CD4-positive, alpha-beta T cell treated with Interleukin-17A for 1 hour (primary cell): ENCODE results near the gene EXOC3L4.
"Not testable (repeated sequence)": the region's sequence is repeated elsewhere in the genome, so short reads cannot be mapped to it uniquely, and the experiment has no call there.

Source experiments
- DNase-seq: peaks from one replicate; pipeline ENCODE4 v3.0.0-alpha.2; 2020

EXOC3L4 gene

DNA sequence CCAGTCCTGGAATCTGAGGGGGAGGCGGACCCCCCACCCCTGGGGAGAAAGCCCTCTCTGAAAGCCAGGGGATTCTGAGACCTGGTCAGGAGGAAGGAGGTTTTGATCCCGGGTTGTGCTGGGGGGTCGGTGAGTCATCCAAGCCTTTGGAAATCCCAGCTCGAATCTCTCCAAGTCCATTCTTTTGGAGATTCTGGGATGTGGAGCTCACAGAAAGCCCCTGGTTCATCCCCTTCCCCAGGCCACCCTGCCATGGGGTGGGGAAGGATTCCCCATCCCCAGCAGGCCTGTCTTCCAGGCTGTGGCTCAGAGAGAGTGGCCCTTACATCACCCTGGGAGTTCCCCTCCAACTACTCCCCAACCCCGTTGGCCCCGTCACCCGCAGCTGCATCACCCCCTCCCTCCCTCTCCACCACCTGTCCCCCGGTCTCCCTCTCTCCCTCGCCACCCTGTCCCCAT lies 14.3 kb downstream of the EXOC3L4 start:
- no peak for DNase-seq

DNA sequence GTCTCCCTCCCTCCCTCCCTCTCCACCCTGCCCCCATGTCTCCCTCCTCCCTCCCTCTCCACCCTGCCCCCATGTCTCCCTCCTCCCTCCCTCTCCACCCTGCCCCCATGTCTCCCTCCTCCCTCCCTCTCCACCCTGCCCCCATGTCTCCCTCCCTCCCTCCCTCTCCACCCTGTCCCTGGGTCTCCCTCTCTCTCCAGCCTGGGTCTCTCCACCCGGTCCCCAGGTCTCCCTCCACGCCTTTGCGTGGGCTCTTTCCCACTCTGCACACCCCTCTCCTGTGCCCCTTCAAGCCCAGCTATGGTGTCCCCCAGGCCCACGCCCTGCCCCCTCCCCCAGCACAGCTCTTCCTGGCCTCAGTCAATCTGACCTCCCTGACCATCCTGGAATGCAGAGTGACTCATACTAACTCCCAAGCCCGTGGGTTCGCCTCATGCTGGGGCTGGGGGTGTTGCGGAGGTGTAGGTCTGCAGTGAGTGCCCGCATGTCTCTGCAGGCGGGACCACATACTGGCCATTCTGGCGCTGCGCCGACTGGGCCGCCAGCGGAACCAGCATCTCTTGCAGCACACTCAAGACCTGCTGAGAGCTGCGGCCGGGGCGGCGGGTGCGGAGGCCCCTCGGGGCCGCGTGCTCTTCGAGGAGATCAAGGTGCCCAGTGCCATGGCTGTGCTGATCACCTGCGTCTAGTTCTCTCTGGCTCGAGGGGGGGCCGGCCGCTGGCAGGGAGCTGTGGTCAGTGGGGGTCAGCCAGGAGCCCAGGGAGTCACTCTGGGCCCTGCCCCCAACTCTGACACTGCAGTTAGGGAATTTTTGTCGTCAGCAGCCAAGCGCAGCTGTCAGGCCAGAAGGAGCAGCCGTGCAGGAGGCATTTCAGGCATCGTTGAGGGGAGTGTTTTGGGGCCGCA lies 15.3 kb downstream of the EXOC3L4 start:
- no peak for DNase-seq

DNA sequence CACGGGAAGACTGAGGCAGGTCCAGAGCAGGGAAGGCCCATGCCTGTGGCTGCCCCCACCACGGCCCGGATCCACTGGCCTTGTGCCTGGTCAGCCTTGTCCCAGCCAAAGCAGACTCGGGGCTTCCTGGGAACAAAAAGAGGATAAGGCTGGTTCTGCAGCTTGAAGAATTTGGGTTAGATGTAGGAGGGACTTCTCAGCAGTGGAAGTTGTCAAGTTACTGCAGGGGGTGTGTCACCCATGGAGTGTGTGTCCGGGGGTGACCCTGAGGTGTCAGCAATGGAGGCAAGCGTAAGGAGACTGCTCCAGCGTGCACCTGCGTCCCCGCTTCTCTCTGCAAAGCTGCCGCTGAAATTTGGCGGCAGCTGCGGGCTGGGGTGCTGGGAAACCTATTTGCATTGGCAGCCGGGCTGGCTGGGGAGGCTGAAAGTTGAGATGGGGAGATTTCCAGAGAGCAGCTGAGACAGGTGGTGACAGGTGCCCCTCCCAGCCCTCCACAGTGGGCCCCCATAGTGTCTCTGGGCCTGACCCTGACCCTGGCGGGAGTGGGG lies 16.2 kb downstream of the EXOC3L4 start:
- DNase-seq = no peak

DNA sequence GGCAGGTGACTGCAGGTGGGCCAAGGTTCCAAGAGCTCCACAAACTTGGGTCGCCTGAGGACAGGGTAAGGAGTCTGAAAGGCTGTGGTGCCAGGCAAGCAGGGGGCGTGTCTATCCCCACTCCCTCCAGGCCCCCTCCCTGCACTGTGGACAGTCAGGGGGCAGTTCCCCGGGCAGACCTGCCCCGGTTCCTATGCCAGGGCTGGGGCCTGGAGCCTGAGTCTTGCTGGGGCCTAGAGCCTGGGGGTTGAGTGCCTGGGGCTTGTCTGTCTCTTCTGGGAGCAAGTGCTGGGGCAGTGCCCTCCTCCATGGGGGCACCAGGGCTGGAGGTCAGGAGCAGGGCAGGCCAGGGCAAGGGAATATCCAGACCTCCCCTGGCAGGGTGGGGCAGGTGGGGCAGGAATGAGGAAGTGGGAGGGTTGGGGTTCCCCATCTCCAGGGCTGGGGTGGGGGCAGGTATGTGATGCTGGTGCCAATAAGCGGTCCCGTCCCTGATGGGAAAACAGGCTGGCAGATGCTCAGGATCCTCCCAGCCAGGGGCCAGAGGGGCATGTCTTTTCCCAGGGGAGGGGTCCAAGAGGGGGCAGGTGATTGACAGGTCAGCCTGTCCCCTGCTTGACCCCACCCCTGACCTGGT lies 16.8 kb downstream of the EXOC3L4 start:
- DNase-seq = no peak

DNA sequence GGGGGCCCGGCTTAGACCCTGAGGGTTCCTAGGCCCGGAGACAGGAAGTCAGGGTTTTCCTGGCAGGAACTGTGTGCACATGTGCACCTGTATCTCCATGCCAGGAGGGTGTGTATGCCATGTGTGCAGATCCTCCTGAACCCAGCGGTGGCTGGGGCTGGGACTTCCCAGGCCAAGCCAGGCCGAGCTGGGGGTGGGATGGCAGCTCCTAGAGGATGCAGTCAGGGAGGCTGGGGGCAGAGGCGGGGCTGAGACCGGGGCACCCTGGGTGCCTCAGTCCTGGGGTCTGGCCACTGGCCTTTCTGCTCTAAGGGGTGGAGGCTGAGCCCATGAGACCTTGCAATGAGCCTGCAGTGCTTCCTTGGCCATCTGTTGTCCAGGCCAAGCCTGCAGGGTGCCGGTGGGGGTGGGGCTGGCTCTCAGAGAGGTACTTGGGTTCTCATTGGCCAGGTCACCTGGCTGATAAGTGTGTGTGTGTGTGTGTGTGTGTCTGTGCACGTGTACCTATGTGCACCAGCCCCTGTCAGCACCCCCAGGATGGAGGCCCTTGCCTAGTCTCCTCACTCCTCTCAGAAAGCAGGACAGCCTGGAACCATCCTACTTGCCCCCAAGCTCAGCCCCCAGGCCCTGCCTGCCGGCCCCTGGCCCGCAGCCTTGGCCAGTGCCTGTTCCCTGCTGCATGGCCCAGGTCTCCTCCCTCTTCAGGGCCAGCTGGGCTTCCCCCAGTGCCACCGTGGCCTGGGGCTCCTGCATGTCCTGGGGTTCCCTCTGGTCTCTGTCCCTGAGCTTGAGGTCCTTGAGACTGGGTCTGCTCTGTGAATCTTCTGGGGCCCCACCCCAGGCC lies 18.1 kb downstream of the EXOC3L4 start:
- DNase-seq = no peak

DNA sequence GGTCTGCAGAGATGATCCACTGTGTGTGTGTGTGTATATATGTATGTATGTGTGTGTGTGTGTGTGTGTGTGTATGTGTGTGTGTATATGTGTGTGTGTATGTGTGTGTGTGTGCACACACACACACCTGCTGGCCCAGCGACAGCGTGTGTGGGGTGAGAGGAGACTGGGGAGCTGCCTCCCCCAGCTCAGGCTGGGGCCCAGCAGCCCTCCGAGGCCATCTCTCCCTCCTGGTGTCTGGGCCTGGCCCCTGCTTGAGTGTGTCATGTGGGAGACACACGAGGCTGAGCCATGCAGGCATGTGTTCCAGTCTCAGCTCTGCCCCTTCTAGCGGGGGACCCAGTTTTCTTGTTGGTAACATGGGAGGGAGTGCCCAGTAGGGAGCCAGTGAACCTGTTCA lies 18.8 kb downstream of the EXOC3L4 start:
- DNase-seq = no peak

DNA sequence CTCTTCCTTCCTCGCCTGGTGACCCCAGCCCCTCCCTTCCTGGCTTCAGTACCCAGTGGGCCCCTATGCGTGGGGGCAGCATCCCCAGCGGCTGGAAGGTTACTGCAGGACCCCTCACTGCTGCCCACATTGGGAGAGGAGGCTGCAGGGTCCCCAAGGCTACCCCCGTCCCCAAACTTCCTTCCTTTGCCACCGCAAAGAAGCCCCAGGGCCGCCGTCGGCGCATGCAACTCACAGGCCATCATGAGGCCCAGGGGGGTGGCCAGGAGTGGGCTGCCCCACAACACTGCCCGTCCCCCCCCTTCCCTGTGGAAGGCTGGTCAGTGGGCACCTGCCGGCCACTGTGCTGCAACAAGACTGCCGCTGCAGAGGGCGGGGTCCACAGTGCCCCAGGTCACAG lies 19.2 kb downstream of the EXOC3L4 start:
- no peak for DNase-seq

DNA sequence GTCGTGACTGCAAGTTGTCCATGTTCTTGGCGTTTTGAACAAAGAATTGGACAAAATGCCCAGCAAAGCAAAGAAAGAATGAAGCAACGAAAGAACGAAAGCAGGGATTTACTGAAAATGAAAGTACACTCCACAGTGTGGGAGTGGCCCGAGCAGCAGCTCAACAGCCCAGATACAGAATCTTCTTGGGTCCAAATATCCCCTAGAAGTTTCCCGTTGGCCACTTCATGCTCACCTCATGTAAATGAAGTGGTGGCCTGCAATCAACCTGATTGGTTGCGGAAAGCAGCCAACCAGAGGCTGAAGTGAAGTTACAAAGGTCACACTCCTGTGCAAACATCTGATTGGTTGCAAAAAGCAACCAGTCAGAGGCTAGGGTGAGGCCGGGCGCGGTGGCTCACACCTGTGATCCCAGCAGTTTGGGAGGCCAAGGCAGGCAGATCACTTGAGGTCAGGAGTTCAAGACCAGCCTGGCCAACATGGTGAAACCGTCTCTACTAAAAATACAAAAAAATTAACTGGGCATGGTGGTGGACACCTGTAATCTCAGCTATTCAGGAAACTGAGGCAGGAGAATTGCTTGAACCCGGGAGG lies 20.7 kb downstream of the EXOC3L4 start:
- not testable (repeated sequence) for DNase-seq

DNA sequence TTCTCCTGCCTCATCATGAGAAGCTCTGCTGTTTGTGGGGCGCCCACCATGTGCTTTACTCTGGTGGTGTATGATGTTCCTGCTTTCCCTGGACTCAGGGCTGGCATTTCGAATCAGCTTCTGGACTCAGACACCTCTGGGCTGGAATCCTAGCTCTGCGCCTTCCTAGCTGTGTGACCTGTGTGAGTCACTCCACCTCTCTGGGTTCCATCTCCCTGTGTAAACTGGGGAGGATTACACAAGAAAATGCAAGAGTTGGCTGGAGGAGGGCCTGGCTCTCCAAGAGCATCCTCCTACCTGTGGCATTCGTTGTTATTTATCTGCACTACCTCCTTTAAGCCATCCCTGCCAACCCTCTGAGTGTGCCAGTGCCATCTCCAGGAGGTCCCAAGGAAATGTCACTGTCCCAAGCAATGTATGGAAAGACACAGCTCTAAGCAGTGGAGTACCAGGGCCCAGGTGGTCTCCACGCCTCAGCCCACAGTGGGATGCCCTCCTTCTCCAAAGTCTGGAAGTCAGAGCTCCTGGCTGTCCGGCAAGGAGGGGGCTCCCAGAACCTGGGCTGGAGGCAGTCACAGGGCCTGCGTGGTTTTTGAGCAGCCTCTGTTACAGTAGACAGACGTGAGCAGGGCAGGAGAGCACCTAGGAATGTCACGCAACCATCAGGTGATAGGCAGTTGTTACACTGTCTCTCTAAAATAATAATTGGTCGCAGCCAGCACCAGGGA lies 21.5 kb downstream of the EXOC3L4 start:
- no peak for DNase-seq

DNA sequence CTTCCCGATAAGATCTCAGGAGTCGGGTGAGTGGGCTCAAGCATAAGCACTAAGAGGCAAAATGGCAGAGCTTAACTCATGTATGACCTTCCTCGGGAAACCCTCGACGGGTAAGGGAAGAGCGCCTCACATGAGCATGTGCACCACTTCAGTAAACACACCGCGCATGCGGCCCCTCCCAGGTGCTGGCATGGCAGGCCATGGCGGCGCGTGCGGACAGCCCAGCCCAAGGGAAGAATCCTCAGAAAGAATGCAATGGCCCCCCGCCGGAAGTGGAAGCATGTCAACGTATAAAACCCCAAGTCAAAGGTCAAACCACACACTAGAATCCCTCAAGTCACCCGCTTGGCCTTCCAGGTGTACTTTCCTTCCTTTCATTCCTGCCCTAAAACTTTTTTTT lies 22.1 kb downstream of the EXOC3L4 start:
- no peak for DNase-seq

DNA sequence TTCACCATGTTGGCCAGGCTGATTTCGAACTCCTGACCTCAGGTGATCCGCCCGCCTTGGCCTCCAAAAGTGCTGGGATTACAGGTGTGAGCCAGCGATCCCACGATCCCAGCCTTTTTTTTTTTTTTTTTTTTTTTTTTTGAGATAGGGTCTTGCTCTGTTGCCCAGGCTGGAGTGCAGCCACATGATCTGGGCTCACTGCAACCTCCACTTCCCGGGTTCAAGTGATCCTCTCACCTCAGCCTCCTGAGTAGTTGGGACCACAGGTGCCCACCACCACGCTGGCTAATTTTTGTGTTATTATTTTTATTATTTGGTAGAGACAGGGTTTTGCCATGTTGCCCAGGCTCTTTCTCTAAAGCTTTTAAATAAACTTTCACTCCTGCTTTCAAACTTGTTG lies 23.0 kb downstream of the EXOC3L4 start:
- not testable (repeated sequence) for DNase-seq

DNA sequence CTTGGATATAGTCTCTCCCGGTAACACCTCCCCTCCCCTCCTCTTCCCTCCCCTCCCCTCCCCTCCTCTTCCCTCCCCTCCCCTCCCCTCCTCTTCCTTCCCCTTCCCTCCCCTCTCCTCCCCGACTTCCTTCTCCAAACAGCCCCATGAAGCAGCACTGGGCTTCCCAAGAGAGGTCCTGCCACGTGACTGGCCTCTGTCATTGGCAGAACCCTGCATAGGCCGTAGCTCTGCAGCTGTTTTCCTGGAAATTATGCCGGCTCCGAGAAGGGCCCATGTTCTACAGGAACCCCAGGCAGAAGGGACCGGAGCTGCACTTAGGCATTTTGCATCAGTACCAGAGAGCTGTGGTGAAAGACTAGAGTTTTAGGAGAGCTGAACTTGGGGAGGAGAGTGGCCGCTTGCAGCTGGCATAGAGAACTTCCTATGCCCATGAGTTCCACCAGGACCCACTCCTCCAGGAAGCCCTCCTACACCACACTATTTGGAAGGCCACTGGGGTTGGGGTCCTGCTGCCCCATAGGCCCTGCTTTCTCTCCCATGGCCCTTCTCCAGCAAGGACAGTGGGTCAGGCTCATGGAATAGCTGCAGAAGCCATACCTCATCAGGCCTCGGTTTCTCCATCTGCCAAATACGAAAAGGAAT lies 23.6 kb downstream of the EXOC3L4 start:
- DNase-seq = no peak

DNA sequence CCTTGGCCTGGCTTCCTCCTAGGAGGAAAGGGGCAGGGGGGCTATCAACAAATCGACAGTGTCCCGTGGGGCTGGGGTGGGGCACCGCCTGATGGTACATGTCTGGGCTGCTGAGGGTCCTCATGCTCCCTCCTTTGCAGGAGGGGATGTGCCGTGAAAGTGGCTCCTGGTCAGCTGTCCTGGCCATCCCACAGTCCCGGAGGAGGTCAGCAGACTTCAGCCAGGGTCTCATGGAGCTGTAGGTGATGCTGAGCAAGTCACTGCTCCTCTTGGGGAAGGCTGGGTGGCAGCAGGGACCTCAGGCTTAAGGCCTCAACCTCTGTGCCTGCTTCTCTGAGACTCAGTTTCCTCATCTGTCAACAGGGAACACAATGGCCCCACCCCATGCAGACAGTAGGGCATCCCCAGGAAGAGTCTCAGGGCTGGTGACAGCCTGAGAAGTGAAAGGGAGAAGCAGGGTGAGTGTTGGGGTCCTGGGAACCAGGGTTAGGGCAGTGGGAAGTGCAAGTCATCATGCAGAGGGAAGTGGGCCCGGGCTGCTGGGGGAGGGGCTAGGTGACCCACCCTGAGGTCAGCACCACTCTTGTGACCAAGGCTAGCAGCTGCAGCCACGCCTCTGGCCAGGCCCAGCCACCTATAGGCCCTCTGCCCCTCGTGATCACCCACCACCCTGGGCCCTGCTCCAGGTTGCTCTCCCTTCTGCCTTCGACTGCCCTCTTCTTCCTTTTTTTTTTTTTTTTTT lies 24.3 kb downstream of the EXOC3L4 start:
- peak; percentile 28 for DNase-seq

DNA sequence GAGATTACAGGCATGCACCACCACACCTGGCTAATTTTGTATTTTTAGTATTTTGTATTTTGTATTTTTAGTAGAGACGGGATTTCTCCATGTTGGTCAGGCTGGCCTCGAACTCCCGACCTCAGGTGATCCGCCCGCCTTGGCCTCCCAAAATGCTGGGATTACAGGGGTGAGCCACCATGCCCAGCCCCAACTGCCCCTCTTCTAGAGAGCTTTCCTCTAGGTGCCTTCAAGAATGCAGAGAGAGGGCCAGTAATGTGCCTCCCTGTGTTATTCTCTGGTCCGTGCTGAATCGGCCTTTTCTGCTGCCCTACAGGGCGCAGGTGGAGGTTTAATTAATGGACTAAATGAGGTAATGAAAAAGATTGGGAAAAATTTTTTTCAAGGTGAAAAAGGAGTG lies 25.0 kb downstream of the EXOC3L4 start:
- DNase-seq = not testable (repeated sequence)

DNA sequence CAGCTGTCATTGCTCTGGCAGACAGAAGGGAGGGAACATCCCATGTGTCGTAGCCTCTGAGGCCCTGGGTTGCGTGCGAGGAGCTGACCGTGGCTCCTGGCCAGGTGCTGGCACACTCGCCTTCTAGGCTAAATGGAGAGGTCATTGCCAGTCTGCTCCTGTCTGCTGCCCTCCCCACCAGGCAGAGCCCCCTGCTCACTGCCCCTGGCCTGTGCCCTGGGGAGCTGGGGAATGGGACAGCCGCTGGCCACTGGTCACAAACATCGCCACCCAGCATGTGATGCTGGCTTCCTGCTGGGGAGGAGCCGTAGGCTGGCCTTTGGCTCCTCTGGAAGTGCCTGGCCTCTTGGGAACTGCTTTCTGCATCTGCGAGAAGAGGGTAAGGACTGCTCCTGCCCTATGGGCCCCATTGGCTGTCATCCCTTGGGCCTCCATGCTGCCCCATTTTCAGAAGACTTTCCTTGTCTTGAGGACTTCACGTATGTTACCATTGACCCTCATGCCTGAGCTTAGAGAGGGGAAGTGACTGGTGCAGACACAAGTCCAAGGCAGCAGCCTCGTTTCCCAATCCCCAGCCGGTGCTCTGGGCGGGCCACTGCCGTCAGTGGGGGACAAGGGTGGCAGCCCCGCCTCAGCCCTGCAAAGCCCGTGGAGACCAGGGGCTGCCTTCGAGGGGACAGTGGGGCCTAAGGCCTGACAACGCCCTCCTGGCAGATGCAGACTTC lies 26.8 kb downstream of the EXOC3L4 start:
- DNase-seq = no peak

DNA sequence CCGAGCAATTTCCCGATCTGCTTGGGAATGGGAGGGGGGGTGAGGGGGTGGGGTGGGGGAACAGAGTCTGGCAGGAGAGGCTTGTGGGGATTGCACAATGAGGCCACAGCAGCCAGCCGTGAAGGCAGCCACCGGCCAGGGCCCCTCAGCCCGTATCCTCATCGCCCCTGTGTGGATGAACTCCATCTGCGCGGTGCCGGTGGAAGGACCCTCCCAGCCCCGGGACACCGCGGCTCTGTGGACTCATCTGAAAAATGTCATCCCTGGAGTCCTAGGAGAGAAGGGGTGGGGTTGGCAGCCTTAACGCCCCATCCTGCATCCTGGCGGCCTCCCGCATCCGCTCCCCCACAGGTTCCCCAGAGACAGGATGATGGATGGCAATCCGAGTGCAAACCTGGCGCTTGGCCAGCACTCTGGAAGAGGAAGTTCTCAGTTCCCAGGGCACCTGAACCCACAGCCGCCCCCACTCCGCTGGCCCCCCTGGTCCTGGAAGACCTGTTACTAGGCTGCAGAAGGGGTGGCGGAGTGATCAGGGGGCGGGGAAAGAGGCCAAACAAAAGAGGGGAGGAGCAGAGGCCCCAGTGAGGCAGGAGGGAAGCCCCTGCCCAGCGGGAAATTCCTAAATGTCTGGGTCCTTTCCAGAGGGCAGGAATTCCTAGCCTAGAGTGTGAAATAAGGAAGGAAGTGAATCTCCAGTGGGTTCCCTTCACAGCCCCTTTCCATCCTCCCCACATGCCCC lies 27.5 kb downstream of the EXOC3L4 start:
- DNase-seq = peak; percentile 21

DNA sequence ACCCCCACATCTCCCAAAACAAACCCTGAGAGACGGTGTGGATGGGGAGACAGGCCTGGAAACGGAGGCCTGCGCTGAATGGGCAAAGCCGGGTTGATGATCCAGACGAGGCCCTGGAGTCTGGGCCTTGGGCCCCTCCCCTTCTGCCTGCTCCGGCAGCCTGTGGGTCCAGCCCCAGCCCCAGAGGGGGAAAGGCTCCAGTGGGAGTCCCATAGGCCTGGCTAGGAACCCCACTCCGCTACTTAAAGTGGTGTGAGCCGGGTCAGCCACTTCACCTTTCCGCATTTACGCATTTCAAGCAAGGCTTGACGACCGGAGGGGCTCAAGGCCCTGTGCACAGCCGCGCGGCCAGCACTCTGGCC lies 28.0 kb downstream of the EXOC3L4 start:
- no peak for DNase-seq

DNA sequence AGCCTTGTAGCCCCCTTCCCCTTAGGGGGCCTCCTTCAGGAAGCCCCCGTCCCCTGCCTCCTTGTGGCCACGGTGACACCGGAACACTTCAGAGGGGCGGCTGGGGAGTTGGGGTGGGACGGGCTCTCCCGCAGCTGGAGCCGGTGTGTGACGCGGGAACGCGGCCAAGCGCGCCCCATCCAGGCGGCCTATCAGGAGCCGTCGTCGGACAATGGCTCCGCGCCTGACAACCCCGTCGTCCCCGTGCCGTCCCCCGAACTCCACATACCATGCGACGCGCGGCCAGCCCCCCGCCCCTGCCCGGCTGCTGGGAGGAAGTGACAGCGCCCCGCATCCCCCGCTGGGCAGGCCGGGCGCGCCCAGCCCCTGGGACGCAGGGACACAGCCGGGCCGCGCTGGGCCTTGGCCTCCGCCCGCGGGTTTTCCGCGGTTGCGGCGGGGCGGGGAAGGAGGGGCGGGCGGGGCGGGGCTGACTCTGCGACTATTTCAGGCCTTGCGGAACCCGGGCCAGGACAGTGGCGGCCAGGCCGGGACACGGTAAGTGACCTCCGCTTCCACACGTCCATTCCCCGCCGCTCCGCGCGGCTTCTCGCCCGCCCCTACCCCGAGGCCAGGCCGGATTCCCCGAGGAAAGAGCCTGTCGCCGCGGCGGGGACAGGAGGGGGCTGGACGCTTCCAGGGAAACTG lies 28.6 kb downstream of the EXOC3L4 start, which contains the start of gene TNFAIP2:
Gene TNFAIP2 (plus strand): TSS at position 515 of the 687 bp plus-strand sequence. CDS start 2,997 bp downstream, outside the sequence.
- no peak for DNase-seq
